Lung (tissue), 12 donors: ENCODE results near the gene CDKL2. TPM values are rescaled to one million over a fixed set of nuclear protein-coding genes. Genes with fewer than 3 reads are reported as not detected.

Source experiments
- ATAC-seq: fragments of 200-7000 bp; cut with Tn5 transposase; one replicate; pipeline ENCODE4 v1.9.1; 2020; ENCODE audit warnings: moderate number of reproducible peaks; ENCODE audit not compliant: insufficient read depth, low FRiP score
- DNase-seq, 3 donors: peaks; one replicate each; pipeline ENCODE4 v3.0.0-alpha.2; 2013 to 2017
- H3K27ac ChIP-seq, 2 donors: one replicate each; pipeline ENCODE4 v1.5.1; 2013; ENCODE audit warnings: mild to moderate bottlenecking in 2 of 2, moderate library complexity in 2 of 2, control low read depth in 1 of 2, inconsistent platforms in 1 of 2, low read depth in 1 of 2, low read length in 1 of 2
- H3K27me3 ChIP-seq, 3 donors: one replicate each; pipeline ENCODE4 v1.5.1; 2013; ENCODE audit warnings: low read length in 2 of 3; ENCODE audit not compliant: control insufficient read depth in 3 of 3, insufficient read depth in 3 of 3
- H3K36me3 ChIP-seq, 4 donors: one replicate each; pipeline ENCODE4 v1.5.1; 2013; ENCODE audit warnings: low read length in 4 of 4, mild to moderate bottlenecking in 1 of 4, moderate library complexity in 1 of 4; ENCODE audit not compliant: control insufficient read depth in 4 of 4, insufficient read depth in 4 of 4
- H3K4me1 ChIP-seq, 5 donors: one replicate each; pipeline ENCODE4 v1.5.1; 2013; ENCODE audit warnings: low read length in 5 of 5, mild to moderate bottlenecking in 2 of 5, moderate library complexity in 1 of 5; ENCODE audit not compliant: control insufficient read depth in 5 of 5, insufficient read depth in 5 of 5
- H3K4me3 ChIP-seq: one replicate; pipeline ENCODE4 v1.5.1; 2013; ENCODE audit warnings: mild to moderate bottlenecking, control low read depth, moderate library complexity
- H3K9ac ChIP-seq, 2 donors: one replicate each; pipeline ENCODE4 v1.5.1; 2013; ENCODE audit warnings: low read length in 2 of 2, control low read depth in 1 of 2; ENCODE audit not compliant: insufficient read depth in 1 of 2
- H3K9me3 ChIP-seq, 4 donors: one replicate each; pipeline ENCODE4 v1.5.1; 2013; ENCODE audit warnings: low read length in 3 of 4, mild to moderate bottlenecking in 1 of 4, moderate library complexity in 1 of 4; ENCODE audit not compliant: control insufficient read depth in 4 of 4, insufficient read depth in 3 of 4
- CTCF ChIP-seq: IDR thresholded peaks from 2 replicates; pipeline ENCODE4 v1.5.1; 2012; ENCODE audit warnings: mild to moderate bottlenecking; ENCODE audit errors: control extremely low read depth, extremely low read depth
- whole genome bisulfite sequencing, 2 donors: extraction: QIAGEN DNeasy Blood & Tissue Kit; methylation state at CpG; one replicate each; pipeline ENCODE4 v1.1.7; 2013; 5-methylcytosine and 5-hydroxymethylcytosine counted together
- polyA plus RNA-seq, 2 donors: library from polyadenylated mRNA; stranded (reverse); fragments of 200-250 nt; gene quantifications; one replicate each; pipeline ENCODE4 v1.2.1, GENCODE V29; 2013
- total RNA-seq, 2 donors: library from RNA; depleted of rRNA in 1 of 2; stranded (reverse); fragments of >200 nt in 1 of 2; gene quantifications; one replicate each; pipeline ENCODE4 v1.2.1, GENCODE V29; 2014 to 2021
- donor health status: control.
- donor health status: control.
- donor health status: Bipolar disorder and iron deficiency.
- donor health status: healthy.
- donor health status: DM: yes; HTN: yes; CAD: no.

Gene CDKL2
- total and polyA plus RNA-seq, 4 donors = 2.7 to 16.3 (median 9.6) TPM

- DNase-seq (no peak), ATAC-seq (no peak)
- TF ChIP-seq CTCF = no peak
- Histone ChIP-seq H3K4me3 (no peak overlapping the region), H3K9me3 (no peaks in the 10 kb centered on the region), H3K36me3 (peaks cover 0 to 2% (median 0%) of the 10 kb centered on the region in 4 donors), H3K27me3 (no peaks in the 10 kb centered on the region), H3K4me1 (no peaks in the 10 kb centered on the region), H3K27ac (no peak overlapping the region), H3K9ac (no peak overlapping the region)
- WGBS, 2 donors = 94 to 97% methylated on average over 4 of the region's 4 CpGs
These were observed 30.7 kb downstream of the CDKL2 start for GRCh38 chr4:75599647-75600046.

GRCh38 chr4:75598390-75598789, 31.9 kb downstream of the CDKL2 start:
- H3K9me3 ChIP-seq = no peaks in the 10 kb centered on the region
- WGBS, 2 donors = 25 to 67% methylated on average over 3 of the region's 3 CpGs
- H3K9ac ChIP-seq = no peak overlapping the region
- TF ChIP-seq CTCF = no peak
- no peaks in the 10 kb centered on the region for H3K27me3 ChIP-seq
- no peaks in the 10 kb centered on the region for H3K4me1 ChIP-seq
- no peak overlapping the region for H3K27ac ChIP-seq
- H3K4me3 ChIP-seq = no peak overlapping the region
- peaks cover 0 to 2% (median 0%) of the 10 kb centered on the region in 4 donors for H3K36me3 ChIP-seq
- ATAC-seq = no peak
- DNase-seq = no peak

GRCh38 chr4:75596061-75596460, 34.3 kb downstream of the CDKL2 start:
- TF ChIP-seq CTCF = no peak
- no peak overlapping the region for H3K9ac ChIP-seq
- WGBS, 2 donors = 77 to 80% methylated on average over 3 of the region's 3 CpGs
- no peak overlapping the region for H3K4me3 ChIP-seq
- no peaks in the 10 kb centered on the region for H3K4me1 ChIP-seq
- H3K27me3 ChIP-seq = no peaks in the 10 kb centered on the region
- H3K9me3 ChIP-seq = no peaks in the 10 kb centered on the region
- DNase-seq (no peak), ATAC-seq (no peak)
- peaks cover 0 to 2% (median 0%) of the 10 kb centered on the region in 4 donors for H3K36me3 ChIP-seq
- H3K27ac ChIP-seq = no peak overlapping the region

- WGBS, 2 donors = 90 to 97% methylated on average over 1 of the region's 1 CpG
These were observed 36.9 kb downstream of the CDKL2 start for GRCh38 chr4:75593393-75593792.

More at GRCh38 chr4:75593393-75593792, 36.9 kb downstream of the CDKL2 start:
- peaks cover 0 to 2% (median 0%) of the 10 kb centered on the region in 4 donors for H3K36me3 ChIP-seq
- no peak overlapping the region for H3K27ac ChIP-seq
- TF ChIP-seq CTCF = no peak
- H3K9me3 ChIP-seq = no peaks in the 10 kb centered on the region
- H3K4me3 ChIP-seq = no peak overlapping the region
- no peaks in the 10 kb centered on the region for H3K4me1 ChIP-seq
- no peak overlapping the region for H3K9ac ChIP-seq
- no peak for DNase-seq
- H3K27me3 ChIP-seq = no peaks in the 10 kb centered on the region
- no peak for ATAC-seq
